T-cell (primary cell): Measurements from ENCODE around the gene ACCS. TPM values are rescaled to one million over a fixed set of nuclear protein-coding genes. Genes with fewer than 3 reads are reported as not detected.
A peak's percentile ranks its signal among the peaks of the same experiment; 100 is the strongest.

Source experiments
- ATAC-seq, 4 experiments: fragments of 200-7000 bp in 3 of 4; fragments of 150-1000 bp in 1 of 4; cut with Tn5 transposase; replicated peaks in 1 of 4; 1 replicate in 3 of 4; 2 replicates in 1 of 4; pipeline ENCODE4 v1.10.0; 2021; ENCODE audit warnings: moderate library complexity in 3 of 4, mild to moderate bottlenecking in 2 of 4, moderate number of reproducible peaks in 1 of 4
- CTCF ChIA-PET, 2 donors: fragments of 300-600 bp; sonication (Branson Sonifier 250); formaldehyde crosslinking; loops; one replicate each; lab custom pipeline; 2022; ENCODE audit warnings: antibody characterized with exemption in 2 of 2; lab: Charles Lee
- POLR2A ChIA-PET, 2 donors: fragments of 300-600 bp; sonication (Branson Sonifier 250); formaldehyde crosslinking; loops; one replicate each; lab custom pipeline; 2022; ENCODE audit warnings: antibody characterized with exemption in 2 of 2; lab: Charles Lee
- DNase-seq, 35 experiments: peaks; one replicate each; pipeline versions ENCODE4 v3.0.0 to v3.0.0-alpha.2; 2013 to 2023
- H3K27ac ChIP-seq: one replicate; pipeline ENCODE4 v1.5.1; 2013; ENCODE audit warnings: low read length
- H3K27me3 ChIP-seq, 2 experiments: replicated peaks in 1 of 2; 1 replicate in 1 of 2; 2 replicates in 1 of 2; pipeline versions ENCODE4 v1.6.1 to v1.7.0; 2013; ENCODE audit warnings: low read length in 1 of 2, mixed read lengths in 1 of 2; ENCODE audit not compliant: control insufficient read depth in 2 of 2, insufficient read depth in 2 of 2; ENCODE audit errors: extremely low read depth in 1 of 2
- H3K36me3 ChIP-seq, 2 donors: 1 replicate in 1 of 2; 2 replicates in 1 of 2; pipeline versions ENCODE4 v1.6.1 to v1.7.0; 2013; ENCODE audit warnings: low read length in 1 of 2; ENCODE audit not compliant: control insufficient read depth in 2 of 2, insufficient read depth in 1 of 2; ENCODE audit errors: extremely low read depth in 1 of 2
- H3K4me1 ChIP-seq, 2 experiments: 1 replicate in 1 of 2; 2 replicates in 1 of 2; pipeline versions ENCODE4 v1.6.1 to v1.7.0; 2013; ENCODE audit warnings: low read length in 2 of 2, mixed read lengths in 1 of 2; ENCODE audit not compliant: insufficient read depth in 2 of 2, control insufficient read depth in 1 of 2; ENCODE audit errors: extremely low read depth in 1 of 2
- H3K4me3 ChIP-seq, 2 donors: 1 replicate in 1 of 2; 2 replicates in 1 of 2; pipeline versions ENCODE4 v1.5.1 to v1.7.0; 2013; ENCODE audit warnings: mild to moderate bottlenecking in 2 of 2, low read length in 1 of 2, moderate library complexity in 1 of 2; ENCODE audit not compliant: control insufficient read depth in 1 of 2; ENCODE audit errors: extremely low read depth in 1 of 2
- H3K9me3 ChIP-seq: 2 replicates; pipeline ENCODE4 v1.7.0; 2013
- H3K27ac Mint-ChIP-seq, 2 donors: one replicate each; pipeline ENCODE4 v1.8.0; 2020 to 2021; ENCODE audit warnings: mild to moderate bottlenecking in 2 of 2, mixed read lengths in 2 of 2
- H3K27me3 Mint-ChIP-seq, 2 donors: one replicate each; pipeline ENCODE4 v1.8.0; 2021 to 2022; ENCODE audit warnings: mixed read lengths in 2 of 2
- H3K36me3 Mint-ChIP-seq: one replicate; pipeline ENCODE4 v1.8.0; 2021; ENCODE audit warnings: mixed read lengths
- H3K4me1 Mint-ChIP-seq, 3 donors: one replicate each; pipeline ENCODE4 v1.8.0; 2020 to 2022; ENCODE audit warnings: mixed read lengths in 3 of 3, mild to moderate bottlenecking in 1 of 3
- H3K4me3 Mint-ChIP-seq, 3 donors: one replicate each; pipeline ENCODE4 v1.8.0; 2020 to 2022; ENCODE audit warnings: mild to moderate bottlenecking in 3 of 3, mixed read lengths in 3 of 3, moderate library complexity in 3 of 3
- H3K9me3 Mint-ChIP-seq, 3 donors: one replicate each; pipeline ENCODE4 v1.8.0; 2020 to 2022; ENCODE audit warnings: mixed read lengths in 3 of 3
- WGBS: methylation state at CpG from one replicate; pipeline ENCODE4 v1.1.5; 2013; ENCODE audit warnings: missing lambda C conversion rate; ENCODE audit not compliant: insufficient coverage; 5-methylcytosine and 5-hydroxymethylcytosine counted together
- total RNA-seq, 35 experiments: library from RNA in 6 of 35; stranded (reverse) in 6 of 35; fragments of 120-200 nt in 1 of 35; gene quantifications; one replicate each; pipeline versions ENCODE4 v1.2.1 to v1.2.4 and lab custom pipeline; 2013 to 2026

Gene ACCS
- 10 to 100 TPM; 18.9 to 66.4 (median 27.5) TPM for total RNA-seq
- 15.5 TPM for total RNA-seq (2013)
- 0.89 to 40.8 (median 17.0) reads per million in 29 experiments for total RNA-seq (lab: John Stamatoyannopoulos, UW)

- peak; percentile 80 to 94 (median 89) for DNase-seq
- WGBS = 2% methylated on average over 67 of the region's 70 CpGs
- Mint-ChIP-seq H3K4me1 (peaks cover 23 to 42% (median 30%) of the 10 kb centered on the region in 3 donors), H3K36me3 (peaks cover 4% of the 10 kb centered on the region), H3K4me3 (peak within 1 kb of the TSS; percentile 79 to 96 (median 91)), H3K9me3 (no peaks in the 10 kb centered on the region), H3K27me3 (no peaks in the 10 kb centered on the region), H3K27ac (peak within 1 kb of the TSS; percentile 85 to 89)
- no peaks in the 10 kb centered on the region for H3K9me3 ChIP-seq
- H3K27ac ChIP-seq = peak within 1 kb of the TSS; percentile 86
- peak within 1 kb of the TSS; percentile 83 to 88 for H3K4me3 ChIP-seq
- peak; percentile 93 to 99 (median 96) for ATAC-seq
- peaks cover 4 to 22% of the 10 kb centered on the region in 2 experiments for H3K4me1 ChIP-seq
- peaks cover 0 to 2% of the 10 kb centered on the region in 2 donors for H3K36me3 ChIP-seq
- CTCF ChIA-PET = interaction anchor here in 1 of 2 donors (5.4 kb wide), 1 partner anchor 28 kb away, joined by 30 read pairs; the partner anchor contains the start of gene EXT2
- POLR2A ChIA-PET = interaction anchor here in 1 of 2 donors (0.6 kb wide), 1 partner anchor 705 kb away, joined by 3 read pairs; no protein-coding TSS in a partner anchor
- H3K27me3 ChIP-seq = no peaks in the 10 kb centered on the region
These were observed at the start of gene ACCS for GRCh38 chr11:44065841-44066731. ACCS (plus strand) TSS chr11:44066270; CDS start chr11:44067628, 1,358 bp downstream.

- no peak overlapping the region for H3K4me3 Mint-ChIP-seq
- POLR2A ChIA-PET = no interaction called here
- no CpG with 5 or more reads among the region's 2 CpGs for WGBS
- peaks cover under 1 to 4% (median under 1%) of the 10 kb centered on the region in 3 donors for H3K9me3 Mint-ChIP-seq
- no peak overlapping the region for H3K27ac Mint-ChIP-seq
- H3K27me3 Mint-ChIP-seq = peaks cover 0 to 9% of the 10 kb centered on the region in 2 donors
- no peaks in the 10 kb centered on the region for H3K4me1 Mint-ChIP-seq
- Histone ChIP-seq H3K27ac (no peak overlapping the region), H3K9me3 (no peaks in the 10 kb centered on the region), H3K36me3 (no peaks in the 10 kb centered on the region), H3K4me1 (no peaks in the 10 kb centered on the region), H3K27me3 (peaks cover 0 to 6% of the 10 kb centered on the region in 2 experiments), H3K4me3 (no peak overlapping the region)
- ATAC-seq = no peak
- peak in 2 of 35 experiments; percentile 2 to 12 for DNase-seq
- CTCF ChIA-PET = no interaction called here
- no peaks in the 10 kb centered on the region for H3K36me3 Mint-ChIP-seq
These were observed 49.3 kb upstream of the ACCS start for GRCh38 chr11:44016546-44017442.

GRCh38 chr11:44017443-44018126 lies 48.5 kb upstream of the ACCS start:
- Mint-ChIP-seq H3K36me3 (no peaks in the 10 kb centered on the region), H3K9me3 (peaks cover 5 to 7% (median 7%) of the 10 kb centered on the region in 3 donors), H3K4me3 (no peak overlapping the region), H3K27me3 (peaks cover 1 to 16% of the 10 kb centered on the region in 2 donors), H3K4me1 (no peaks in the 10 kb centered on the region), H3K27ac (peak overlapping the region in 1 of 2 donors; percentile 5)
- 100% methylated on average over 1 of the region's 3 CpGs for WGBS
- DNase-seq = peak in 1 of 35 experiments; percentile 2
- ChIA-PET CTCF (interaction anchor here in 1 of 2 donors (0.7 kb wide), 1 partner anchor 77 kb away, joined by 3 read pairs; no protein-coding TSS in a partner anchor), POLR2A (no interaction called here)
- Histone ChIP-seq H3K27ac (no peak overlapping the region), H3K27me3 (peaks cover 0 to 6% of the 10 kb centered on the region in 2 experiments), H3K4me3 (no peak overlapping the region), H3K9me3 (no peaks in the 10 kb centered on the region), H3K36me3 (no peaks in the 10 kb centered on the region), H3K4me1 (no peaks in the 10 kb centered on the region)
- ATAC-seq = no peak

GRCh38 chr11:44018127-44018521 lies 47.9 kb upstream of the ACCS start:
- WGBS = 26% methylated on average over 4 of the region's 4 CpGs
- DNase-seq (peak in 2 of 35 experiments; percentile 2 to 15), ATAC-seq (no peak)
- POLR2A ChIA-PET = no interaction called here
- peaks cover 1 to 14% of the 10 kb centered on the region in 2 donors for H3K27me3 Mint-ChIP-seq
- no peak overlapping the region for H3K4me3 Mint-ChIP-seq
- Histone ChIP-seq H3K4me3 (no peak overlapping the region), H3K27me3 (peaks cover 0 to 7% of the 10 kb centered on the region in 2 experiments), H3K27ac (no peak overlapping the region), H3K36me3 (no peaks in the 10 kb centered on the region), H3K4me1 (no peaks in the 10 kb centered on the region), H3K9me3 (no peaks in the 10 kb centered on the region)
- CTCF ChIA-PET = interaction anchor here in 1 of 2 donors (0.7 kb wide), 1 partner anchor 78 kb away, joined by 3 read pairs; no protein-coding TSS in a partner anchor
- H3K9me3 Mint-ChIP-seq = peaks cover 7 to 9% (median 7%) of the 10 kb centered on the region in 3 donors
- H3K27ac Mint-ChIP-seq = no peak overlapping the region
- no peaks in the 10 kb centered on the region for H3K36me3 Mint-ChIP-seq
- no peaks in the 10 kb centered on the region for H3K4me1 Mint-ChIP-seq

- no CpG with 5 or more reads among the region's 2 CpGs for WGBS
- Histone ChIP-seq H3K27ac (no peak overlapping the region), H3K27me3 (peaks cover 0 to 8% of the 10 kb centered on the region in 2 experiments), H3K36me3 (no peaks in the 10 kb centered on the region), H3K4me3 (no peak overlapping the region), H3K9me3 (no peaks in the 10 kb centered on the region), H3K4me1 (no peaks in the 10 kb centered on the region)
- ChIA-PET CTCF (no interaction called here), POLR2A (no interaction called here)
- DNase-seq (no peak), ATAC-seq (no peak)
- Mint-ChIP-seq H3K9me3 (peaks cover 7 to 9% (median 8%) of the 10 kb centered on the region in 3 donors), H3K4me3 (no peak overlapping the region), H3K27me3 (peaks cover 5 to 21% of the 10 kb centered on the region in 2 donors), H3K4me1 (no peaks in the 10 kb centered on the region), H3K36me3 (no peaks in the 10 kb centered on the region), H3K27ac (no peak overlapping the region)
These were observed 47.2 kb upstream of the ACCS start for GRCh38 chr11:44018829-44019228.
